ENCODE results near the gene PLPP3.

DNA sequence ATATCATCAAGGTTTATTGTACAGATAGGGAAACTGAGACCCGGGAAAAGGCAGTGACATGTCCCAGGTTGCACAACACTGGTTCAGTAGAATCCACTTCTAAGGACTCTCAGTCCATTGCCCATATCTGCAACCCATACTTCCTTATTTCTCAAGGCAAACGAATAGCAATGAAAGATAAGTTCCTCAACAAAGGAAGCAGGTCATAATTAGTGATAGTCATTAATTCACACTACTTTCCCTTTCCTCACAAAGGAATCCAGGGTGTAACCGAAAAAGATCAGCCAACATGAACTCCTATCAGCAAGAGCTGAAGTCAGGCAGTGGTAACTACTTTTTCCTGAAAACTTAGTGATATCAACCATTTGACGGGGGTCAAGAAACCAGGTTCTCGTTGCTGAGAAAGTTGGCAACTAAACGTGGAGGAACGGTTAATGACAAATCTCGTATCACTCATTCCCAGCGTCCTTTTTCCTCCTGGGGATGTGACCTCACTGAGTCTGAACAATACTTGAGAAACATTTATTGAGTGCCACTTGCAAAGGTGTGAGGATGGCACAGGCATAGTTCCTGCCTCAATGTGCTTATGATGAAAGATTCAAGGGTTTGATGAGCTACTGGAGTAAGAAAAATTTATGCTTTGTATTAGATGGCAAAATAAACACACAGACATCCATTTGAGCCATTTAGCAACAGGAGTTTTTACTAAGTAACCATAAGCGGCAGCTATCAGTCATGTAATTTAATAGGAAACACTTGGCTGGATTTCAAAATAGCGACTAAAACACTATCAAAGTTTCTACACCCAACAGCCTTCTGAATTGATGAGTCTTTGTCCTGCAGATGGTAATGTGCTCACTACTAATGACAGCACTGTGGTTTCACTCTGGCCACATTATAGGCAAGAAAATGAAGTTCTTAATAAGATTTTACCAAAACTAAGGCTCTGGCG lies 82.3 kb downstream of the PLPP3 start:
- TF ChIP-seq POLR2A (IDR thresholded peaks at IDR 0.05; ENCODE audit: borderline replicate concordance, extremely low read depth, insufficient read depth, insufficient read length), result no peak
- TF ChIP-seq, protein P1, sequence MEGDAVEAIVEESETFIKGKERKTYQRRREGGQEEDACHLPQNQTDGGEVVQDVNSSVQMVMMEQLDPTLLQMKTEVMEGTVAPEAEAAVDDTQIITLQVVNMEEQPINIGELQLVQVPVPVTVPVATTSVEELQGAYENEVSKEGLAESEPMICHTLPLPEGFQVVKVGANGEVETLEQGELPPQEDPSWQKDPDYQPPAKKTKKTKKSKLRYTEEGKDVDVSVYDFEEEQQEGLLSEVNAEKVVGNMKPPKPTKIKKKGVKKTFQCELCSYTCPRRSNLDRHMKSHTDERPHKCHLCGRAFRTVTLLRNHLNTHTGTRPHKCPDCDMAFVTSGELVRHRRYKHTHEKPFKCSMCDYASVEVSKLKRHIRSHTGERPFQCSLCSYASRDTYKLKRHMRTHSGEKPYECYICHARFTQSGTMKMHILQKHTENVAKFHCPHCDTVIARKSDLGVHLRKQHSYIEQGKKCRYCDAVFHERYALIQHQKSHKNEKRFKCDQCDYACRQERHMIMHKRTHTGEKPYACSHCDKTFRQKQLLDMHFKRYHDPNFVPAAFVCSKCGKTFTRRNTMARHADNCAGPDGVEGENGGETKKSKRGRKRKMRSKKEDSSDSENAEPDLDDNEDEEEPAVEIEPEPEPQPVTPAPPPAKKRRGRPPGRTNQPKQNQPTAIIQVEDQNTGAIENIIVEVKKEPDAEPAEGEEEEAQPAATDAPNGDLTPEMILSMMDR (IDR thresholded peaks at IDR 0.05 in 2 of 3, conservative IDR thresholded peaks at IDR 0.05 in 1 of 3; ENCODE audit: borderline replicate concordance in 1 of 3, insufficient read depth in 1 of 3, low read depth in 2 of 3, low read length in 2 of 3), result no peak
- TF ChIP-seq POLR2AphosphoS5 (IDR thresholded peaks at IDR 0.05; ENCODE audit: low read depth, low read length), result no peak
- TF ChIP-seq CEBPB (IDR thresholded peaks at IDR 0.05; ENCODE audit: low read depth), result no peak
- no peak for TF ChIP-seq JUND (IDR thresholded peaks at IDR 0.05)
- TF ChIP-seq, protein P2, sequence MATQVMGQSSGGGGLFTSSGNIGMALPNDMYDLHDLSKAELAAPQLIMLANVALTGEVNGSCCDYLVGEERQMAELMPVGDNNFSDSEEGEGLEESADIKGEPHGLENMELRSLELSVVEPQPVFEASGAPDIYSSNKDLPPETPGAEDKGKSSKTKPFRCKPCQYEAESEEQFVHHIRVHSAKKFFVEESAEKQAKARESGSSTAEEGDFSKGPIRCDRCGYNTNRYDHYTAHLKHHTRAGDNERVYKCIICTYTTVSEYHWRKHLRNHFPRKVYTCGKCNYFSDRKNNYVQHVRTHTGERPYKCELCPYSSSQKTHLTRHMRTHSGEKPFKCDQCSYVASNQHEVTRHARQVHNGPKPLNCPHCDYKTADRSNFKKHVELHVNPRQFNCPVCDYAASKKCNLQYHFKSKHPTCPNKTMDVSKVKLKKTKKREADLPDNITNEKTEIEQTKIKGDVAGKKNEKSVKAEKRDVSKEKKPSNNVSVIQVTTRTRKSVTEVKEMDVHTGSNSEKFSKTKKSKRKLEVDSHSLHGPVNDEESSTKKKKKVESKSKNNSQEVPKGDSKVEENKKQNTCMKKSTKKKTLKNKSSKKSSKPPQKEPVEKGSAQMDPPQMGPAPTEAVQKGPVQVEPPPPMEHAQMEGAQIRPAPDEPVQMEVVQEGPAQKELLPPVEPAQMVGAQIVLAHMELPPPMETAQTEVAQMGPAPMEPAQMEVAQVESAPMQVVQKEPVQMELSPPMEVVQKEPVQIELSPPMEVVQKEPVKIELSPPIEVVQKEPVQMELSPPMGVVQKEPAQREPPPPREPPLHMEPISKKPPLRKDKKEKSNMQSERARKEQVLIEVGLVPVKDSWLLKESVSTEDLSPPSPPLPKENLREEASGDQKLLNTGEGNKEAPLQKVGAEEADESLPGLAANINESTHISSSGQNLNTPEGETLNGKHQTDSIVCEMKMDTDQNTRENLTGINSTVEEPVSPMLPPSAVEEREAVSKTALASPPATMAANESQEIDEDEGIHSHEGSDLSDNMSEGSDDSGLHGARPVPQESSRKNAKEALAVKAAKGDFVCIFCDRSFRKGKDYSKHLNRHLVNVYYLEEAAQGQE (IDR thresholded peaks at IDR 0.05; ENCODE audit: low read depth), result no peak
